K562 (cell line): ENCODE results near the gene BAD. TPM values are rescaled to one million over a fixed set of nuclear protein-coding genes. Genes with fewer than 3 reads are reported as not detected.

Source experiments
- CC2D1A ChIP-seq: fragments of 450-650 bp; IDR thresholded peaks from 2 replicates; pipeline ENCODE4 v1.6.1; 2017; ENCODE audit warnings: mild to moderate bottlenecking
- ETV1 ChIP-seq: fragments of 450-650 bp; conservative IDR thresholded peaks from 2 replicates; pipeline ENCODE4 v1.6.1; 2016; ENCODE audit warnings: missing genetic modification characterization, control low read depth, low read depth, missing compliant biosample characterization
- FUS ChIP-seq: fragments of 200-400 bp; formaldehyde crosslinking; optimal IDR thresholded peaks from 2 replicates; pipeline ENCODE3; 2017; ENCODE audit warnings: low read depth, low read length
- GTF2A2 ChIP-seq: IDR thresholded peaks from 2 replicates; pipeline ENCODE4 v1.6.1; 2016; ENCODE audit warnings: mild to moderate bottlenecking, missing genetic modification characterization, missing compliant biosample characterization
- MCM3 ChIP-seq: fragments of 450-650 bp; IDR thresholded peaks from 2 replicates; pipeline ENCODE4 v1.6.1; 2016
- MYNN ChIP-seq, 2 experiments: sonication (generic); formaldehyde crosslinking in 1 of 2; IDR thresholded peaks; 2 replicates each; pipeline versions ENCODE4 v1.5.0 to v1.6.1; 2016 to 2020; ENCODE audit warnings: antibody characterized with exemption in 1 of 2, missing genetic modification reagents in 1 of 2
- NFIC ChIP-seq: fragments of 450-650 bp; IDR thresholded peaks from 2 replicates; pipeline ENCODE4 v1.6.1; 2017; ENCODE audit warnings: mild to moderate bottlenecking, inconsistent platforms
- NFRKB ChIP-seq: fragments of 450-650 bp; IDR thresholded peaks from 2 replicates; pipeline ENCODE4 v1.6.1; 2016; ENCODE audit warnings: low read depth
- PHF8 ChIP-seq: fragments of 200-600 bp; sonication (generic); IDR thresholded peaks from 2 replicates; pipeline ENCODE4 v1.6.1; 2012; ENCODE audit warnings: mixed run types, mild to moderate bottlenecking, inconsistent platforms, low read length, moderate library complexity, borderline replicate concordance
- RBFOX2 ChIP-seq: fragments of 200-400 bp; formaldehyde crosslinking; IDR thresholded peaks from 2 replicates; pipeline ENCODE4 v1.6.1; 2017; ENCODE audit warnings: low read depth, mild to moderate bottlenecking, low read length, moderate library complexity
- RCOR1 ChIP-seq, 2 experiments: IDR thresholded peaks; 2 replicates each; pipeline ENCODE4 v1.6.1; 2012; ENCODE audit warnings: low read depth in 2 of 2, low read length in 2 of 2, borderline replicate concordance in 1 of 2, improper control_type of control experiment in 1 of 2
- SOX6 ChIP-seq: fragments of 450-650 bp; IDR thresholded peaks from 2 replicates; pipeline ENCODE4 v1.6.1; 2014; ENCODE audit warnings: mild to moderate bottlenecking
- SP1 ChIP-seq: sonication (generic); formaldehyde crosslinking; IDR thresholded peaks from 2 replicates; pipeline ENCODE4 v1.8.1; 2022; ENCODE audit warnings: mild to moderate bottlenecking, missing genetic modification reagents
- ZBTB1 ChIP-seq: sonication (generic); formaldehyde crosslinking; IDR thresholded peaks from 2 replicates; pipeline ENCODE4 v1.8.1; 2023; ENCODE audit warnings: missing genetic modification reagents, low read depth, mild to moderate bottlenecking, borderline replicate concordance
- ZNF174 ChIP-seq: fragments of 250-450 bp; sonication (Bioruptor Pico); IDR thresholded peaks from 2 replicates; pipeline ENCODE4 v1.4.0; 2020; ENCODE audit warnings: mild to moderate bottlenecking
- ZNF561 ChIP-seq: fragments of 450-650 bp; formaldehyde crosslinking; conservative IDR thresholded peaks from 2 replicates; pipeline ENCODE4 v1.4.0; 2020; ENCODE audit warnings: mild to moderate bottlenecking, moderate library complexity
- ZSCAN32 ChIP-seq: fragments of 450-650 bp; formaldehyde crosslinking; IDR thresholded peaks from 2 replicates; pipeline ENCODE4 v1.4.0; 2020; ENCODE audit warnings: mild to moderate bottlenecking, moderate library complexity
- polyA plus RNA-seq, 8 experiments: library from polyadenylated mRNA; depleted of rRNA in 4 of 8; stranded (reverse) in 5 of 8; unstranded in 3 of 8; fragments of >200 nt; fragmentation: Nextera tagmentation in 2 of 8; fragmentation: Illumina TruSeq in 1 of 8; extraction: Ambion mirVana in 2 of 8; extraction: Trizol in 1 of 8; gene quantifications; 2 replicates each; pipeline versions ENCODE4 v1.2.1 to v1.2.3, GENCODE V29; 2011 to 2014; ENCODE audit warnings: inconsistent platforms in 1 of 8, missing spikeins in 1 of 8
- total RNA-seq, 7 experiments: library from RNA; depleted of rRNA in 6 of 7; stranded (reverse); fragments of >200 nt in 6 of 7; fragmentation: Illumina TruSeq in 2 of 7; extraction: Trizol in 2 of 7; gene quantifications; 2 replicates each; pipeline versions ENCODE4 v1.2.1 to v1.2.3, GENCODE V29; 2011 to 2021; ENCODE audit warnings: low replicate concordance in 1 of 7
- TF ChIP-seq, protein P1 (sequence below): fragments of 450-650 bp; IDR thresholded peaks from 2 replicates; pipeline ENCODE4 v1.6.1; 2016; ENCODE audit warnings: antibody characterized with exemption
- TF ChIP-seq, protein P2 (sequence below): fragments of 450-650 bp; formaldehyde crosslinking; IDR thresholded peaks from 2 replicates; pipeline ENCODE4 v1.4.0; 2020; ENCODE audit warnings: mild to moderate bottlenecking, mixed read lengths
- TF ChIP-seq, protein P3 (sequence below): sonication (generic); formaldehyde crosslinking; IDR thresholded peaks from 2 replicates; pipeline ENCODE4 v1.8.1; 2023; ENCODE audit warnings: mild to moderate bottlenecking, missing genetic modification reagents
- TF ChIP-seq, protein P4 (sequence below), 2 experiments: IDR thresholded peaks; 2 replicates each; pipeline ENCODE4 v1.6.1; 2012; ENCODE audit warnings: improper control_type of control experiment in 2 of 2, low read depth in 2 of 2, low read length in 2 of 2, borderline replicate concordance in 1 of 2

The BAD gene
- total and polyA plus RNA-seq, 9 of the 15 experiments (the other 6 are each of a cell fraction or from before 2014, with no cell fraction given): 0.61 to 45.6 (median 11.8) TPM

DNA sequence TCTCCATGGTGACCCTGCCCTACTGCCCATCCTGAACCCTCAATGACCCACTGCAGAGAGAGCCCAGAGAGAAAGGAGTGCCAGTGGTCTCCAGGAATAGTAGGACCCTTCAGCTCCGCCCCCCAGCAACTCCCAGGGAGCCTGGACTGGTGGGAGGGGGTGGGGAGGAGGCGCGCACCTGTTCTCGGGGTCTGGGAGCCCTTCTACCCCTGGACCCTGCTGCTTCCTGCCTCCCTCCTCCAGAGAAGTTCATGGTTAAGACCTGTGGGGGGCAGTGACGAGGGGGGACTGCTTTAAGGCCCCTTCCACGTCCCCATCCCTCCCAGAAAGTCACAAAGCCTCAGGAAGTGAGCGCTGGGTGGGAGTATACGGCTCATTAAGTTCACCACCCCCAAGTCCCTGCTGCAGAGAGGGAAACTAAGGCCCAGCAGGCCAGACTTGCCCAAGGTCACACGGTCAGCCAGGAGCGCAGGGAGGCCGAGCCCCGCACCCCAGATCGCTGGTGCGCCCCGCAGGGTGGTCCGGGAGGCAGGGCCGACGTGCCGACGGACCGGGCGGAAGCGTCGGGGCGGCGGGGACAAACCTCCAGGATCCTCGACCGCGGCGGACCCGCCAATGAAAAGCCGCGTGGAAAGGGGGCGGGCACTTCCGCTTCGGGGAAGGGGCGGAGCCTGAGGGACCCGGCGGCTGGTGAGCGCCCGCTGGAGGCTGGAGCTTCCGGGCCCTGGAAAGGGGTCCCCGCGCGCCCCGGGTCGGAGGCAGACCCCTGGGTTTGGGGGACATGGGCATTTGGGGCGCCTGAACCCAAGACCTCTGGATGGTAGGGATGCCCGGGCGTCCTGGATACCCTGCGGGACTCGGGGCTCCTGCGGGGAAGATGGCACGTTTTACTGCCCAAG, 58.6 kb downstream of the BAD start, which contains the start of the genes NUDT22 and TRPT1 (continued):
- TF ChIP-seq ZNF561 (no peak), NFRKB (0 out of 2 replicates have a peak, but pooled peaks have one; percentile 4), ETV1 (tag) (peak; percentile 42), MYNN (IDR thresholded peaks at IDR 0.05) (0 out of 2 replicates have a peak, but pooled peaks have one; percentile 19), MYNN (CRISPR knock-in tag; IDR thresholded peaks at IDR 0.05) (no peak), SOX6 (peak; percentile 10; the same call in 1 of the 2 replicates), RCOR1 (IDR thresholded peaks at IDR 0.05; ENCODE audit: borderline replicate concordance in 1 of 2, low read depth in 2 of 2, low read length in 2 of 2) (no peak), GTF2A2 (tag) (no peak), CC2D1A (peak; percentile 16; the same call in 1 of the 2 replicates), ZNF174 (CRISPR knock-in tag) (no peak), PHF8 (peak; percentile 81; the same call in 1 of the 2 replicates), FUS (no peak), MCM3 (no peak), ZBTB1 (peak; percentile 45; the same call in 1 of the 2 replicates), RBFOX2 (peak; percentile 86), NFIC (0 out of 2 replicates have a peak, but pooled peaks have one; percentile 33), SP1 (CRISPR knock-in tag) (peak; percentile 87), ZSCAN32 (CRISPR knock-in tag) (no peak)
- TF ChIP-seq, protein P1, sequence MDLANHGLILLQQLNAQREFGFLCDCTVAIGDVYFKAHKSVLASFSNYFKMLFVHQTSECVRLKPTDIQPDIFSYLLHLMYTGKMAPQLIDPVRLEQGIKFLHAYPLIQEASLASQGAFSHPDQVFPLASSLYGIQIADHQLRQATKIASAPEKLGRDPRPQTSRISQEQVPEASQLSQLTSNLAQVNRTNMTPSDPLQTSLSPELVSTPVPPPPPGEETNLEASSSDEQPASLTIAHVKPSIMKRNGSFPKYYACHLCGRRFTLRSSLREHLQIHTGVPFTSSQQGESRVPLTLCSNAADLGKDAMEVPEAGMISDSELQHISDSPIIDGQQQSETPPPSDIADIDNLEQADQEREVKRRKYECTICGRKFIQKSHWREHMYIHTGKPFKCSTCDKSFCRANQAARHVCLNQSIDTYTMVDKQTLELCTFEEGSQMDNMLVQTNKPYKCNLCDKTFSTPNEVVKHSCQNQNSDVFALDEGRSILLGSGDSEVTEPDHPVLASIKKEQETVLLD: 0 out of 2 replicates have a peak, but pooled peaks have one; percentile 33
- TF ChIP-seq, protein P2, sequence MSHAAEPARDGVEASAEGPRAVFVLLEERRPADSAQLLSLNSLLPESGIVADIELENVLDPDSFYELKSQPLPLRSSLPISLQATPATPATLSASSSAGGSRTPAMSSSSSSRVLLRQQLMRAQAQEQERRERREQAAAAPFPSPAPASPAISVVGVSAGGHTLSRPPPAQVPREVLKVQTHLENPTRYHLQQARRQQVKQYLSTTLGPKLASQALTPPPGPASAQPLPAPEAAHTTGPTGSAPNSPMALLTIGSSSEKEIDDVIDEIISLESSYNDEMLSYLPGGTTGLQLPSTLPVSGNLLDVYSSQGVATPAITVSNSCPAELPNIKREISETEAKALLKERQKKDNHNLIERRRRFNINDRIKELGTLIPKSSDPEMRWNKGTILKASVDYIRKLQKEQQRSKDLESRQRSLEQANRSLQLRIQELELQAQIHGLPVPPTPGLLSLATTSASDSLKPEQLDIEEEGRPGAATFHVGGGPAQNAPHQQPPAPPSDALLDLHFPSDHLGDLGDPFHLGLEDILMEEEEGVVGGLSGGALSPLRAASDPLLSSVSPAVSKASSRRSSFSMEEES (CRISPR knock-in tag): no peak
- TF ChIP-seq, protein P3, sequence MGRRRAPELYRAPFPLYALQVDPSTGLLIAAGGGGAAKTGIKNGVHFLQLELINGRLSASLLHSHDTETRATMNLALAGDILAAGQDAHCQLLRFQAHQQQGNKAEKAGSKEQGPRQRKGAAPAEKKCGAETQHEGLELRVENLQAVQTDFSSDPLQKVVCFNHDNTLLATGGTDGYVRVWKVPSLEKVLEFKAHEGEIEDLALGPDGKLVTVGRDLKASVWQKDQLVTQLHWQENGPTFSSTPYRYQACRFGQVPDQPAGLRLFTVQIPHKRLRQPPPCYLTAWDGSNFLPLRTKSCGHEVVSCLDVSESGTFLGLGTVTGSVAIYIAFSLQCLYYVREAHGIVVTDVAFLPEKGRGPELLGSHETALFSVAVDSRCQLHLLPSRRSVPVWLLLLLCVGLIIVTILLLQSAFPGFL (CRISPR knock-in tag): no peak
- TF ChIP-seq, protein P4, sequence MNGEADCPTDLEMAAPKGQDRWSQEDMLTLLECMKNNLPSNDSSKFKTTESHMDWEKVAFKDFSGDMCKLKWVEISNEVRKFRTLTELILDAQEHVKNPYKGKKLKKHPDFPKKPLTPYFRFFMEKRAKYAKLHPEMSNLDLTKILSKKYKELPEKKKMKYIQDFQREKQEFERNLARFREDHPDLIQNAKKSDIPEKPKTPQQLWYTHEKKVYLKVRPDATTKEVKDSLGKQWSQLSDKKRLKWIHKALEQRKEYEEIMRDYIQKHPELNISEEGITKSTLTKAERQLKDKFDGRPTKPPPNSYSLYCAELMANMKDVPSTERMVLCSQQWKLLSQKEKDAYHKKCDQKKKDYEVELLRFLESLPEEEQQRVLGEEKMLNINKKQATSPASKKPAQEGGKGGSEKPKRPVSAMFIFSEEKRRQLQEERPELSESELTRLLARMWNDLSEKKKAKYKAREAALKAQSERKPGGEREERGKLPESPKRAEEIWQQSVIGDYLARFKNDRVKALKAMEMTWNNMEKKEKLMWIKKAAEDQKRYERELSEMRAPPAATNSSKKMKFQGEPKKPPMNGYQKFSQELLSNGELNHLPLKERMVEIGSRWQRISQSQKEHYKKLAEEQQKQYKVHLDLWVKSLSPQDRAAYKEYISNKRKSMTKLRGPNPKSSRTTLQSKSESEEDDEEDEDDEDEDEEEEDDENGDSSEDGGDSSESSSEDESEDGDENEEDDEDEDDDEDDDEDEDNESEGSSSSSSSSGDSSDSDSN (IDR thresholded peaks at IDR 0.05; ENCODE audit: borderline replicate concordance in 1 of 2, low read depth in 2 of 2, low read length in 2 of 2): peak in 1 of 2 experiments; percentile 38; a peak in 1 of 4 replicates
